ENCODE data around the gene SCYL3.

The SCYL3 gene

DNA sequence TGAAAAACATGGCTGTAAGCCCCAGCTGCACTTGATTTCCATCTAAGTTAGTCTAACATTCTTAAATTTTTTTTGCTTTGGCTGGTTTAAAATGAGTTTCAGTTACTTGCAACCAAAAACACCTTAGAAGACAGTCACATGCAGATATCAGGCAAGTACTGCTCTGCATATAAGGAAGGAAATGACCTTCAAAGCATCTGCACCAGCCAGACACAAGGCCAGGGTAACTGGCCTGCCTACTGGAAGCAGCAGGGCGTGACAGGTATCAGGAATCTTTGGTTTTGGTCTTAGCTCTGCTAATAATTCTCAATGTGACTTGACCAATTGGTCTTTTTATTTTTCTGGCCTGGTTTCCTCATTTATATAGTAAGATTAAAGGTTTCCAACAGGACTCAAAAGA lies 33.5 kb downstream of the SCYL3 start:
- H3K9me3 ChIP-seq (ENCODE audit: control extremely low read depth in 1 of 5, control insufficient read depth in 4 of 5, insufficient read depth in 2 of 5, low read depth in 1 of 5, low read length in 4 of 5): no peaks in the 10 kb centered on the region
- H3K27ac ChIP-seq (ENCODE audit: insufficient read depth in 1 of 2, low read depth in 1 of 2, low read length in 2 of 2, poor library complexity in 1 of 2, severe bottlenecking in 2 of 2): no peak overlapping the region
- H3K27me3 ChIP-seq (replicated peaks in 2 of 5; ENCODE audit: control insufficient read depth in 4 of 5, insufficient read depth in 5 of 5, low read length in 4 of 5): no peaks in the 10 kb centered on the region
- no peak for DNase-seq
- no peak overlapping the region for H3K4me3 ChIP-seq (ENCODE audit: control insufficient read depth in 1 of 7, extremely low read depth in 1 of 7, insufficient read depth in 4 of 7, low read depth in 2 of 7, low read length in 6 of 7)
- no peaks in the 10 kb centered on the region for H3K4me1 ChIP-seq (ENCODE audit: control extremely low read depth in 1 of 4, control insufficient read depth in 4 of 4, insufficient read depth in 4 of 4, low read length in 3 of 4)
- H3K36me3 ChIP-seq (ENCODE audit: control insufficient read depth in 4 of 4, insufficient read depth in 4 of 4, low read length in 3 of 4): peaks cover 25 to 89% (median 52%) of the 10 kb centered on the region in 4 experiments
- ChIA-PET CTCF (no interaction called here), POLR2A (no interaction called here)
- 100% methylated on average over 1 of the region's 1 CpG for WGBS (ENCODE audit: insufficient coverage)

DNA sequence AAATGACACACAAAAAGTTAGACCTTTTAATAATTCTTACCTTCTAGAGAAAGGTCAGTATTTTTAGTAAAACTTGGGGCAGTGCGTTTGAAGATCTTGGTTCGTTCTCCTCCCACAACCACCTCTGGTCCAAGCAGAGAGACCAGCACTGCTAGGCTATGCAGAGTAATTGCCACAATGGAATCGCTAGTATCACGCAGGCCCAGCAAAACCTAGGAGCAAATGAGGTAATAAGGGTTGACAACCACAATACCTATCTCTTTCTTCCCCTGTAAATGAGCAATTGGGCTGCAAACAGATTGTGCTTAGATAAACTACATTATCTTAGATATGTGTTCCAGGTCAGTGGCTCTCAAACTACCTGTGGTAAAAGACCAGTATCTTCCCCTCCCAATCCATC lies 34.7 kb downstream of the SCYL3 start:
- 93% methylated on average over 3 of the region's 4 CpGs for WGBS (ENCODE audit: insufficient coverage)
- Histone ChIP-seq H3K27ac (ENCODE audit: insufficient read depth in 1 of 2, low read depth in 1 of 2, low read length in 2 of 2, poor library complexity in 1 of 2, severe bottlenecking in 2 of 2) (no peak overlapping the region), H3K4me1 (ENCODE audit: control extremely low read depth in 1 of 4, control insufficient read depth in 4 of 4, insufficient read depth in 4 of 4, low read length in 3 of 4) (no peaks in the 10 kb centered on the region), H3K27me3 (replicated peaks in 2 of 5; ENCODE audit: control insufficient read depth in 4 of 5, insufficient read depth in 5 of 5, low read length in 4 of 5) (no peaks in the 10 kb centered on the region), H3K36me3 (ENCODE audit: control insufficient read depth in 4 of 4, insufficient read depth in 4 of 4, low read length in 3 of 4) (peaks cover 25 to 90% (median 55%) of the 10 kb centered on the region in 4 experiments), H3K9me3 (ENCODE audit: control extremely low read depth in 1 of 5, control insufficient read depth in 4 of 5, insufficient read depth in 2 of 5, low read depth in 1 of 5, low read length in 4 of 5) (no peaks in the 10 kb centered on the region), H3K4me3 (ENCODE audit: control insufficient read depth in 1 of 7, extremely low read depth in 1 of 7, insufficient read depth in 4 of 7, low read depth in 2 of 7, low read length in 6 of 7) (no peak overlapping the region)
- CTCF ChIA-PET: no interaction called here
- DNase-seq: no peak
- POLR2A ChIA-PET: no interaction called here

DNA sequence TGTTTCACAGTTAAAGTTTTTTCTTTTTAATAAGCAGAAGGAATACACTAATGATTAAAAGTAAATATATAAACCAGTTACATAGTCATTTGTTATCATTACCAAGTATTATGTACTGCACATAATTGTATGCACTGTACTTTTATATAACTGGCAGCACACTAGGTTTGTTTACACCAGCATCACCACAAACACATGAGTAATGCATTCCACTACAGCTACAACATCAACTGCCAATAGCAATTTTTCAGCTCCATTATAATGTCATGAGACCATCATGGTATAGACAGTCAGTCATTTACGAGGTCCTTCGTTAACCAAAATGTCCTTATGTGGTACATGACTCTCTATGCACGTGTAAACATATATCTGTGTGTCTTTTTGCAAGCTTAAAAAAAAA lies 35.2 kb downstream of the SCYL3 start:
- no peaks in the 10 kb centered on the region for H3K27me3 ChIP-seq (replicated peaks in 2 of 5; ENCODE audit: control insufficient read depth in 4 of 5, insufficient read depth in 5 of 5, low read length in 4 of 5)
- H3K4me3 ChIP-seq (ENCODE audit: control insufficient read depth in 1 of 7, extremely low read depth in 1 of 7, insufficient read depth in 4 of 7, low read depth in 2 of 7, low read length in 6 of 7): no peak overlapping the region
- peaks cover 25 to 90% (median 56%) of the 10 kb centered on the region in 4 experiments for H3K36me3 ChIP-seq (ENCODE audit: control insufficient read depth in 4 of 4, insufficient read depth in 4 of 4, low read length in 3 of 4)
- H3K4me1 ChIP-seq (ENCODE audit: control extremely low read depth in 1 of 4, control insufficient read depth in 4 of 4, insufficient read depth in 4 of 4, low read length in 3 of 4): no peaks in the 10 kb centered on the region
- ChIA-PET POLR2A (no interaction called here), CTCF (no interaction called here)
- no peak for DNase-seq
- no peaks in the 10 kb centered on the region for H3K9me3 ChIP-seq (ENCODE audit: control extremely low read depth in 1 of 5, control insufficient read depth in 4 of 5, insufficient read depth in 2 of 5, low read depth in 1 of 5, low read length in 4 of 5)
- no CpG with 5 or more reads among the region's 3 CpGs for WGBS (ENCODE audit: insufficient coverage)
- H3K27ac ChIP-seq (ENCODE audit: insufficient read depth in 1 of 2, low read depth in 1 of 2, low read length in 2 of 2, poor library complexity in 1 of 2, severe bottlenecking in 2 of 2): no peak overlapping the region

DNA sequence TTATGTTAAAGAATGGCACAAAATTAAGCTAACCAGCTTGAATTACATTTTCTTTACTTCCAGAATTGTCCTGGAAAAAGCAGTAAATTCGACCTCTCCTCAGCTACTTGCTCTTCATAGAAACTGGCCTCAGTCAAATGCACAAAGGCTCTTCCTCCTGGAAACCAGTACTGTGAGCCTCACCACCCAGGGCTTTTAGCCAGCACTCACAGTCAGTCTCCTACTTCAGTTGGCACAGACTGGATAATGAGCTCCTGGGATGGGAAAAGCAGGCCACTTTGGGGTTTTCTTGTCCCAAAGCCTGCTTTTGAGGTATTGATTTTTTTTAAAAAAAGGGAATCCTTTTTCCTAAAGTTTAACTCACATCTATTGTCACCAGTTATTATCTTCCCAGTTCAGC lies 40.4 kb downstream of the SCYL3 start:
- no peaks in the 10 kb centered on the region for H3K4me1 ChIP-seq (ENCODE audit: control extremely low read depth in 1 of 4, control insufficient read depth in 4 of 4, insufficient read depth in 4 of 4, low read length in 3 of 4)
- WGBS (ENCODE audit: insufficient coverage): 100% methylated on average over 1 of the region's 1 CpG
- CTCF ChIA-PET: interaction anchor here (0.8 to 1.5 kb wide), 3 partner anchors 9 to 19 kb away, joined by 3 to 6 read pairs (median 3); no protein-coding TSS in a partner anchor
- H3K27me3 ChIP-seq (replicated peaks in 2 of 5; ENCODE audit: control insufficient read depth in 4 of 5, insufficient read depth in 5 of 5, low read length in 4 of 5): no peaks in the 10 kb centered on the region
- no peak for DNase-seq
- H3K4me3 ChIP-seq (ENCODE audit: control insufficient read depth in 1 of 7, extremely low read depth in 1 of 7, insufficient read depth in 4 of 7, low read depth in 2 of 7, low read length in 6 of 7): no peak overlapping the region
- H3K36me3 ChIP-seq (ENCODE audit: control insufficient read depth in 4 of 4, insufficient read depth in 4 of 4, low read length in 3 of 4): peaks cover 26 to 81% (median 56%) of the 10 kb centered on the region in 4 experiments
- H3K9me3 ChIP-seq (ENCODE audit: control extremely low read depth in 1 of 5, control insufficient read depth in 4 of 5, insufficient read depth in 2 of 5, low read depth in 1 of 5, low read length in 4 of 5): no peaks in the 10 kb centered on the region
- no peak overlapping the region for H3K27ac ChIP-seq (ENCODE audit: insufficient read depth in 1 of 2, low read depth in 1 of 2, low read length in 2 of 2, poor library complexity in 1 of 2, severe bottlenecking in 2 of 2)
- POLR2A ChIA-PET: no interaction called here

DNA sequence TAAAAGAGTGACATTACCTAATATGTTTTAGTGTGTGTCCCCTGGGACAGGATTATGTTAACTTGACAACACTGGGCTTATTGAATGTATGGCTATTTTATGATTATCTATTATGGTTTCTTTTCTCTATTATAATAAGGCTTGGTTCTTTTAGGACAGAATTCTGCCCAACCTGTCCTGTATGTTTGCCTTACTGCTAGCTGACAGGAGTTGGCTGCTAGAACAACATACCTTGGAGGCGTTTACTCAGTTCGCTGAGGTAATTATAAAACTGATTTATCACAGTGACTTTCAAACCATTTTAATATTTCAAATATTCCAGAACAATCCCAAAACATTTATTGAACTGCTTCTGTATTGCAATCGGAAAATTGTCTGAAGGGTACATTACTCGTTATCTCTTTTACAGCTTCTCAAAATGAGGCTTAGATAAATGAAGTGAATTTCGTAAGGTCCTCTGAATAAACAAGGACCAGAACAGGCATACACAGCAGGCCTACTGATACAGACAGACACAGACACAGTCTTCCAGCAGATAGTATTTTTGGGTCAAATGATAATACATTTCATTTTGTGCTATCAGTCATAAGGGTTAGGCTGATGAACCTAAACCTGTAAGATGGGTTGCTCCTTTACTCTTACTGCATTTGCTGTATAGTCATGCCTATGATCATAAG lies 44.2 kb downstream of the SCYL3 start:
- ChIA-PET POLR2A (no interaction called here), CTCF (no interaction called here)
- Histone ChIP-seq H3K9me3 (ENCODE audit: control extremely low read depth in 1 of 5, control insufficient read depth in 4 of 5, insufficient read depth in 2 of 5, low read depth in 1 of 5, low read length in 4 of 5) (no peaks in the 10 kb centered on the region), H3K4me1 (ENCODE audit: control extremely low read depth in 1 of 4, control insufficient read depth in 4 of 4, insufficient read depth in 4 of 4, low read length in 3 of 4) (no peaks in the 10 kb centered on the region), H3K27me3 (replicated peaks in 2 of 5; ENCODE audit: control insufficient read depth in 4 of 5, insufficient read depth in 5 of 5, low read length in 4 of 5) (no peaks in the 10 kb centered on the region), H3K36me3 (ENCODE audit: control insufficient read depth in 4 of 4, insufficient read depth in 4 of 4, low read length in 3 of 4) (peaks cover 34 to 69% (median 49%) of the 10 kb centered on the region in 4 experiments), H3K4me3 (ENCODE audit: control insufficient read depth in 1 of 7, extremely low read depth in 1 of 7, insufficient read depth in 4 of 7, low read depth in 2 of 7, low read length in 6 of 7) (no peak overlapping the region), H3K27ac (ENCODE audit: insufficient read depth in 1 of 2, low read depth in 1 of 2, low read length in 2 of 2, poor library complexity in 1 of 2, severe bottlenecking in 2 of 2) (no peak overlapping the region)
- DNase-seq: no peak
- WGBS (ENCODE audit: insufficient coverage): 50% methylated on average over 2 of the region's 5 CpGs

DNA sequence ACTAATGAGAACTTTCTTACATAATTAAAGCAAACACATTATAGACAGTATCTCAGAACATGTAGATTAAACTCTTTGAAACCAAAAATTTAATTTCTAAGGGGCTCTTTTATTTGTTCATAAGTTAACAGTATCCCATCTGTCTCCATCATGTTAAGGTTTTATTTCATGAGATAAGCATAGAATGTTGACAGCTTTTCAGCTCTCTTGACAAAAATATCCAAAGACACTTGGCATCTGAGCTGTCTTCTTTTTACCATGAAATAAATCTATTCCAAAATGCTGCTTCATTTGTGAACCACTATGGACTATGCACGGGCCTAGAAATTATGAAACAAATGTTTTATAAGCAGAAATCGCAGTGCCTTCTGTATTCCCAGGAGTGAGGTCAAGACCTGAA lies 45.2 kb downstream of the SCYL3 start:
- Histone ChIP-seq H3K9me3 (ENCODE audit: control extremely low read depth in 1 of 5, control insufficient read depth in 4 of 5, insufficient read depth in 2 of 5, low read depth in 1 of 5, low read length in 4 of 5) (no peaks in the 10 kb centered on the region), H3K27ac (ENCODE audit: insufficient read depth in 1 of 2, low read depth in 1 of 2, low read length in 2 of 2, poor library complexity in 1 of 2, severe bottlenecking in 2 of 2) (no peak overlapping the region), H3K4me3 (ENCODE audit: control insufficient read depth in 1 of 7, extremely low read depth in 1 of 7, insufficient read depth in 4 of 7, low read depth in 2 of 7, low read length in 6 of 7) (no peak overlapping the region), H3K27me3 (replicated peaks in 2 of 5; ENCODE audit: control insufficient read depth in 4 of 5, insufficient read depth in 5 of 5, low read length in 4 of 5) (no peaks in the 10 kb centered on the region), H3K36me3 (ENCODE audit: control insufficient read depth in 4 of 4, insufficient read depth in 4 of 4, low read length in 3 of 4) (peaks cover 30 to 68% (median 52%) of the 10 kb centered on the region in 4 experiments), H3K4me1 (ENCODE audit: control extremely low read depth in 1 of 4, control insufficient read depth in 4 of 4, insufficient read depth in 4 of 4, low read length in 3 of 4) (no peaks in the 10 kb centered on the region)
- WGBS (ENCODE audit: insufficient coverage): 90% methylated on average over 2 of the region's 2 CpGs
- DNase-seq: no peak
- POLR2A ChIA-PET: no interaction called here
- CTCF ChIA-PET: no interaction called here

DNA sequence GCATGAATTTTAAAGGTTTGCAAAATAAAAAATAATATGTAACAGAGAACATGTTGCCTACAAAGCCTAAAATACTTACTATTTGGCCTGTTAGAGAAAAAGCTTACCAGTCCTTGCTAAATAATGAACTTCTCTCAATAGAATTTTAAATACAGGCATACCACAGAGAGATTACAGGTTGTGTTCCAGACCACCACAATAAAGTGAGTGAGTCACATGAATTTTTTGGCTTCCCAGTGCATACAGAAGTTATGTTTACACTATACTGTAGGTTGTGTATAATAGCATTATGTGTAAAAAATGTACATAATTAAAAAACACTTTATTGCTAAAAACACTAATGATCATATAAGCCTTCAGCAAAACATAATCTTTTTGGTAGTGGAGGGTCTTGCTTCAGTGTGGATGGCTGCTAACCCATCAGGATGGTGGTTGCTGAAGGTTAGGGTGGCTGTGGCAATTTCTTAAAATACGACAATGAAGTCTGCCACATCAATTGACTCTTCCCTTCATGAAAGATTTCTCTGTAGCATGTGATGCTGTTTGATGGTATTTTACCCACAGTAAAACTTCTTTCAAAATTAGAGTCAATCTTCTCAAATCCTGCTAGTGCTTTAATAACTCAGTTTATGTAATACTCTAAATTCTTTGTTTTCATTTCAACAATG lies 48.6 kb downstream of the SCYL3 start:
- ChIA-PET POLR2A (no interaction called here), CTCF (interaction anchor here (0.9 to 1.3 kb wide), 2 partner anchors 9 to 19 kb away, joined by 3 read pairs; no protein-coding TSS in a partner anchor)
- no peak overlapping the region for H3K27ac ChIP-seq (ENCODE audit: insufficient read depth in 1 of 2, low read depth in 1 of 2, low read length in 2 of 2, poor library complexity in 1 of 2, severe bottlenecking in 2 of 2)
- no peak for DNase-seq
- no peaks in the 10 kb centered on the region for H3K27me3 ChIP-seq (replicated peaks in 2 of 5; ENCODE audit: control insufficient read depth in 4 of 5, insufficient read depth in 5 of 5, low read length in 4 of 5)
- H3K9me3 ChIP-seq (ENCODE audit: control extremely low read depth in 1 of 5, control insufficient read depth in 4 of 5, insufficient read depth in 2 of 5, low read depth in 1 of 5, low read length in 4 of 5): peaks cover 0 to 6% (median 0%) of the 10 kb centered on the region in 5 experiments
- H3K4me1 ChIP-seq (ENCODE audit: control extremely low read depth in 1 of 4, control insufficient read depth in 4 of 4, insufficient read depth in 4 of 4, low read length in 3 of 4): no peaks in the 10 kb centered on the region
- no peak overlapping the region for H3K4me3 ChIP-seq (ENCODE audit: control insufficient read depth in 1 of 7, extremely low read depth in 1 of 7, insufficient read depth in 4 of 7, low read depth in 2 of 7, low read length in 6 of 7)
- H3K36me3 ChIP-seq (ENCODE audit: control insufficient read depth in 4 of 4, insufficient read depth in 4 of 4, low read length in 3 of 4): peaks cover 32 to 66% (median 50%) of the 10 kb centered on the region in 4 experiments
- no CpG with 5 or more reads among the region's 1 CpG for WGBS (ENCODE audit: insufficient coverage)

Data from common myeloid progenitor, CD34-positive (primary cell).